Measurements from ENCODE around the gene ZNF175. TPM values are rescaled to one million over a fixed set of nuclear protein-coding genes. Genes with fewer than 3 reads are reported as not detected.

Gene ZNF175
- total RNA-seq, 1 experiment from 2014 or later: 6.9 TPM

GRCh38 chr19:51567583-51567982 is 3.5 kb upstream of the ZNF175 start:
- Mint-ChIP-seq H3K4me3 (ENCODE audit: unreplicated experiment) (no peak overlapping the region), H3K27me3 (ENCODE audit: insufficient read depth, unreplicated experiment) (peaks cover 13% of the 10 kb centered on the region), H3K36me3 (ENCODE audit: insufficient read depth, unreplicated experiment) (no peaks in the 10 kb centered on the region), H3K27ac (ENCODE audit: low read depth, unreplicated experiment) (no peak overlapping the region), H3K4me1 (ENCODE audit: insufficient read depth, unreplicated experiment) (peaks cover 9% of the 10 kb centered on the region), H3K9me3 (ENCODE audit: unreplicated experiment) (no peaks in the 10 kb centered on the region)
- no peak for DNase-seq (ENCODE audit: unreplicated experiment)
- BruUV-seq (replicated peaks): no TSS peak
- CTCF ChIA-PET: no interaction called here
- intact Hi-C loops (cut with micrococcal nuclease): no loop called here
- POLR2A ChIA-PET: no interaction called here
- TF ChIP-seq, protein P1, sequence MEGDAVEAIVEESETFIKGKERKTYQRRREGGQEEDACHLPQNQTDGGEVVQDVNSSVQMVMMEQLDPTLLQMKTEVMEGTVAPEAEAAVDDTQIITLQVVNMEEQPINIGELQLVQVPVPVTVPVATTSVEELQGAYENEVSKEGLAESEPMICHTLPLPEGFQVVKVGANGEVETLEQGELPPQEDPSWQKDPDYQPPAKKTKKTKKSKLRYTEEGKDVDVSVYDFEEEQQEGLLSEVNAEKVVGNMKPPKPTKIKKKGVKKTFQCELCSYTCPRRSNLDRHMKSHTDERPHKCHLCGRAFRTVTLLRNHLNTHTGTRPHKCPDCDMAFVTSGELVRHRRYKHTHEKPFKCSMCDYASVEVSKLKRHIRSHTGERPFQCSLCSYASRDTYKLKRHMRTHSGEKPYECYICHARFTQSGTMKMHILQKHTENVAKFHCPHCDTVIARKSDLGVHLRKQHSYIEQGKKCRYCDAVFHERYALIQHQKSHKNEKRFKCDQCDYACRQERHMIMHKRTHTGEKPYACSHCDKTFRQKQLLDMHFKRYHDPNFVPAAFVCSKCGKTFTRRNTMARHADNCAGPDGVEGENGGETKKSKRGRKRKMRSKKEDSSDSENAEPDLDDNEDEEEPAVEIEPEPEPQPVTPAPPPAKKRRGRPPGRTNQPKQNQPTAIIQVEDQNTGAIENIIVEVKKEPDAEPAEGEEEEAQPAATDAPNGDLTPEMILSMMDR (IDR thresholded peaks at IDR 0.05; ENCODE audit: unreplicated experiment): no peak

GRCh38 chr19:51568456-51568855 is 2.6 kb upstream of the ZNF175 start:
- H3K27ac Mint-ChIP-seq (ENCODE audit: low read depth, unreplicated experiment): no peak overlapping the region
- no peak for DNase-seq (ENCODE audit: unreplicated experiment)
- H3K27me3 Mint-ChIP-seq (ENCODE audit: insufficient read depth, unreplicated experiment): peaks cover 13% of the 10 kb centered on the region
- H3K4me1 Mint-ChIP-seq (ENCODE audit: insufficient read depth, unreplicated experiment): peaks cover 9% of the 10 kb centered on the region
- POLR2A ChIA-PET: no interaction called here
- BruUV-seq (replicated peaks): no TSS peak
- no peaks in the 10 kb centered on the region for H3K9me3 Mint-ChIP-seq (ENCODE audit: unreplicated experiment)
- TF ChIP-seq, protein P1 (IDR thresholded peaks at IDR 0.05; ENCODE audit: unreplicated experiment): no peak
- H3K36me3 Mint-ChIP-seq (ENCODE audit: insufficient read depth, unreplicated experiment): peaks cover 4% of the 10 kb centered on the region
- intact Hi-C loops (cut with micrococcal nuclease): no loop called here
- CTCF ChIA-PET: no interaction called here
- H3K4me3 Mint-ChIP-seq (ENCODE audit: unreplicated experiment): no peak overlapping the region

- TF ChIP-seq, protein P1 (IDR thresholded peaks at IDR 0.05; ENCODE audit: unreplicated experiment): no peak
- POLR2A ChIA-PET: interaction anchor here (0.6 to 1.5 kb wide), 8 partner anchors 22 to 955 kb away, joined by 3 to 12 read pairs (median 3); no protein-coding TSS in a partner anchor
- Mint-ChIP-seq H3K4me1 (ENCODE audit: insufficient read depth, unreplicated experiment) (peaks cover 9% of the 10 kb centered on the region), H3K27me3 (ENCODE audit: insufficient read depth, unreplicated experiment) (peaks cover 13% of the 10 kb centered on the region), H3K36me3 (ENCODE audit: insufficient read depth, unreplicated experiment) (peaks cover 19% of the 10 kb centered on the region), H3K27ac (ENCODE audit: low read depth, unreplicated experiment) (peak overlapping the region; percentile 99), H3K4me3 (ENCODE audit: unreplicated experiment) (peak overlapping the region; percentile 97), H3K9me3 (ENCODE audit: unreplicated experiment) (no peaks in the 10 kb centered on the region)
- CTCF ChIA-PET: interaction anchor here (0.9 to 1.3 kb wide), 2 partner anchors 20 to 97 kb away, joined by 4 read pairs; no protein-coding TSS in a partner anchor
- intact Hi-C loops (cut with micrococcal nuclease): loop anchor here (1.0 kb wide), 1 partner anchor 23 kb away; no protein-coding TSS in a partner anchor
- no peak for DNase-seq (ENCODE audit: unreplicated experiment)
- BruUV-seq (replicated peaks): TSS peak; percentile 40
Measured at GRCh38 chr19:51571599-51571998, 516 bp downstream of the ZNF175 start.

DNA sequence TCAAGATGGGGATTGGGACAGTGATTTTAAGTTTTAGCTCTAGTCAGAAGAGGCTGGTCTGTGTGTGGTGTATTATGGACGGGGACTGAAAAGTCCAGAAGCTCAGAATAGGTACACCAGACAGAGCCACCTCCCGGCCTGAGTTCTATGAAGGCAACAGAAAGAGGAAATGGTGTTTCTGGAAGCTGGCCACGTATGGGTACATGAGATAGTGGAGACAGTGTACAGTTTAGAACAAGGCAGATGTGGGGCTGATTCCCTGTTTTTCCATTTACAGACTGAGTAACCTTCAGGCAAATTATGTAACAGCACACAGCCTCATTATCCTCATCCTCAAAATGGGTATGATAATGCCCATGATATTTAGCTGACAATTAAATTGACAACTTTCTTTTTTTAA is 1.3 kb downstream of the ZNF175 start:
- Mint-ChIP-seq H3K36me3 (ENCODE audit: insufficient read depth, unreplicated experiment) (peaks cover 27% of the 10 kb centered on the region), H3K27me3 (ENCODE audit: insufficient read depth, unreplicated experiment) (peaks cover 13% of the 10 kb centered on the region), H3K4me1 (ENCODE audit: insufficient read depth, unreplicated experiment) (peaks cover 9% of the 10 kb centered on the region), H3K4me3 (ENCODE audit: unreplicated experiment) (peak overlapping the region; percentile 97), H3K9me3 (ENCODE audit: unreplicated experiment) (no peaks in the 10 kb centered on the region), H3K27ac (ENCODE audit: low read depth, unreplicated experiment) (no peak overlapping the region)
- intact Hi-C loops (cut with micrococcal nuclease): no loop called here
- no TSS peak for BruUV-seq (replicated peaks)
- DNase-seq (ENCODE audit: unreplicated experiment): no peak
- ChIA-PET POLR2A (interaction anchor here (0.6 to 0.9 kb wide), 2 partner anchors 14 to 24 kb away, joined by 3 to 4 read pairs; no protein-coding TSS in a partner anchor), CTCF (interaction anchor here (0.6 to 0.7 kb wide), 2 partner anchors 157 to 228 kb away, joined by 3 to 4 read pairs; no protein-coding TSS in a partner anchor)
- TF ChIP-seq, protein P1 (IDR thresholded peaks at IDR 0.05; ENCODE audit: unreplicated experiment): no peak

Data from MCF 10A (cell line).